Measurements from ENCODE around the gene GPAT2. TPM values are rescaled to one million over a fixed set of nuclear protein-coding genes. Genes with fewer than 3 reads are reported as not detected.
"Not testable (repeated sequence)": the region's sequence is repeated elsewhere in the genome, so short reads cannot be mapped to it uniquely, and the experiment has no call there.

Gene GPAT2
- total and polyA plus RNA-seq, 2 of the 13 experiments (the other 11 are each of a cell fraction or from before 2014, with no cell fraction given) = not detected

- TF ChIP-seq ZNF451 (CRISPR knock-in tag; IDR thresholded peaks at IDR 0.05) (0 out of 2 replicates have a peak, but pooled peaks have one; percentile 63), HNRNPLL (IDR thresholded peaks at IDR 0.05; ENCODE audit: low read depth, low read length, poor library complexity, severe bottlenecking) (peak; percentile 38), PHF8 (CRISPR knock-in tag; IDR thresholded peaks at IDR 0.05) (peak; percentile 87), BRF2 (CRISPR knock-in tag; IDR thresholded peaks at IDR 0.05) (0 out of 2 replicates have a peak, but pooled peaks have one; percentile 43), ATF7-NPFF (CRISPR knock-in tag; IDR thresholded peaks at IDR 0.05; ENCODE audit: low read depth) (peak; percentile 68; the same call in 1 of the 2 replicates), ATF7 (CRISPR knock-in tag; IDR thresholded peaks at IDR 0.05) (0 out of 2 replicates have a peak, but pooled peaks have one; percentile 22), ZNF687 (CRISPR knock-in tag; IDR thresholded peaks at IDR 0.05) (peak; percentile 97), ZGPAT (CRISPR knock-in tag; IDR thresholded peaks at IDR 0.05) (peak; percentile 69; the same call in 1 of the 2 replicates), ZMAT3 (CRISPR knock-in tag; conservative IDR thresholded peaks at IDR 0.05) (peak; percentile 72; the same call in 1 of the 2 replicates), ZFP82 (CRISPR knock-in tag; IDR thresholded peaks at IDR 0.05; ENCODE audit: borderline replicate concordance) (peak; percentile 19; the same call in 1 of the 2 replicates), AKAP8 (CRISPR knock-in tag; IDR thresholded peaks at IDR 0.05) (0 out of 2 replicates have a peak, but pooled peaks have one; percentile 45), TBX2 (CRISPR knock-in tag; IDR thresholded peaks at IDR 0.05; ENCODE audit: borderline replicate concordance) (peak; percentile 54; the same call in 1 of the 2 replicates), EED (CRISPR knock-in tag; IDR thresholded peaks at IDR 0.05) (0 out of 2 replicates have a peak, but pooled peaks have one; percentile 32), KLF16 (CRISPR knock-in tag; IDR thresholded peaks at IDR 0.05) (0 out of 4 replicates have a peak, but pooled peaks of 1 of the 2 experiments have one; percentile 35), IRF9 (CRISPR knock-in tag; IDR thresholded peaks at IDR 0.05; ENCODE audit: borderline replicate concordance) (peak; percentile 43; the same call in 1 of the 2 replicates), ZFX (CRISPR knock-in tag; IDR thresholded peaks at IDR 0.05; ENCODE audit: low read depth) (peak; percentile 91), KDM5B (CRISPR knock-in tag; IDR thresholded peaks at IDR 0.05; ENCODE audit: borderline replicate concordance) (peak; percentile 92; the same call in 1 of the 2 replicates), ZNF563 (CRISPR knock-in tag; IDR thresholded peaks at IDR 0.05) (peak; percentile 75), DR1 (CRISPR knock-in tag; IDR thresholded peaks at IDR 0.05) (0 out of 2 replicates have a peak, but pooled peaks have one; percentile 47), ZSCAN25 (CRISPR knock-in tag; IDR thresholded peaks at IDR 0.05) (peak; percentile 72; the same call in 1 of the 2 replicates), WIZ (CRISPR knock-in tag; IDR thresholded peaks at IDR 0.05) (0 out of 2 replicates have a peak, but pooled peaks have one; percentile 25)
- not testable (repeated sequence) for TF ChIP-seq ATF7 (IDR thresholded peaks at IDR 0.05)
These were observed 42.6 kb downstream of the GPAT2 start (continued) for GRCh38 chr2:95992102-95992501.

Data from HepG2 (cell line).